Measurements from ENCODE around the gene LRBA. TPM values are rescaled to one million over a fixed set of nuclear protein-coding genes. Genes with fewer than 3 reads are reported as not detected.
A peak's percentile ranks its signal among the peaks of the same experiment; 100 is the strongest.

LRBA gene
- total RNA-seq, 1 experiment from 2014 or later = 55.3 TPM

DNA sequence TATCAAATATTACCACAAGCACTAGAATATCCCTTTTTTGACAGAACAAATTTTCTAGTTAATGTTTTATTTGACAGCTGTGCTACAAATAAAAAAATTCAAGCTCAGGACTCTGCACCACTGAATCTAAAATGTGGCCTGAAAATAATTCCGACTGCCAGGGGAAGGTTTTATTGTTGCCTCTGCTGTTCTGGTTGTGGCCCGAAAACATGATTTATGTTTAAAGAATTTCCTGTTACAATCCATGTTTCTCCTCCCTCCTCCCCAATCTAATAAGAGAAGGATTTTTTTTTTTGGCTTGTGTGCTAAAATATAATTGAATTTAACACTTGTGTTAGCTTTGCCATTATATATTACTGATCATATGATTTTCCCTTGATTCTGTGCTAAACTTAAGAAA is 709.1 kb downstream of the LRBA start:
- Mint-ChIP-seq H3K4me3 (no peak overlapping the region), H3K4me1 (peaks cover 0 to 6% of the 10 kb centered on the region in 2 experiments; a peak in 3 of 4 replicates), H3K9me3 (no peaks in the 10 kb centered on the region), H3K36me3 (ENCODE audit: insufficient read depth in 1 of 3, low read depth in 3 of 3) (no peaks in the 10 kb centered on the region), H3K27me3 (ENCODE audit: low read depth) (no peaks in the 10 kb centered on the region), H3K27ac (0 out of 7 replicates have a peak overlapping the region, but pooled peaks of 1 of the 3 experiments have one; percentile 19)
- Histone ChIP-seq H3K4me2 (ENCODE audit: insufficient read depth, insufficient read length, low read length) (no peak overlapping the region), H3K4me1 (ENCODE audit: insufficient read depth, low read length) (no peaks in the 10 kb centered on the region), H2AFZ (ENCODE audit: low read length) (no peak overlapping the region), H3K9me3 (ENCODE audit: control insufficient read depth, low read depth, low read length) (no peaks in the 10 kb centered on the region), H3K14ac (ENCODE audit: insufficient read depth, low read length) (no peak overlapping the region), H2BK15ac (ENCODE audit: low read depth, low read length) (no peak overlapping the region), H3K23me2 (ENCODE audit: insufficient read length, low read depth, low read length, poor library complexity, severe bottlenecking) (no peaks in the 10 kb centered on the region), H4K5ac (ENCODE audit: insufficient read length, low read depth, low read length) (no peak overlapping the region), H2BK20ac (ENCODE audit: low read depth, low read length, poor library complexity, severe bottlenecking) (no peak overlapping the region), H3K27me3 (ENCODE audit: insufficient read depth, low read length) (no peaks in the 10 kb centered on the region), H3K4ac (ENCODE audit: low read depth, low read length) (no peak overlapping the region), H4K20me1 (ENCODE audit: control insufficient read depth, insufficient read depth, insufficient read length) (no peaks in the 10 kb centered on the region), H3K18ac (ENCODE audit: insufficient read length, low read depth, low read length) (no peak overlapping the region), H3K23ac (ENCODE audit: insufficient read length, low read depth, low read length) (no peak overlapping the region), H2BK12ac (ENCODE audit: insufficient read length, low read depth, low read length) (no peak overlapping the region), H3K9ac (ENCODE audit: extremely low read depth, insufficient read length, low read length) (no peak overlapping the region), H4K91ac (ENCODE audit: insufficient read length, low read depth, low read length) (no peak overlapping the region), H3K79me1 (ENCODE audit: insufficient read depth, low read depth, low read length, poor library complexity, severe bottlenecking) (no peaks in the 10 kb centered on the region), H4K8ac (replicated peaks; ENCODE audit: insufficient read length, low read depth, low read length) (no peak overlapping the region), H2BK5ac (ENCODE audit: insufficient read length, low read length) (no peak overlapping the region), H3K56ac (ENCODE audit: insufficient read length, low read depth, low read length) (no peak overlapping the region), H3K79me2 (ENCODE audit: insufficient read depth, low read length) (no peaks in the 10 kb centered on the region), H3K27ac (ENCODE audit: insufficient read length, low read depth, low read length) (no peak overlapping the region), H2BK120ac (ENCODE audit: low read depth, low read length, poor library complexity, severe bottlenecking) (no peak overlapping the region), H2AK5ac (ENCODE audit: insufficient read length, low read length) (no peak overlapping the region), H3T11ph (ENCODE audit: low read length) (no peak overlapping the region)
- no peak for DNase-seq
- TF ChIP-seq, protein P1, sequence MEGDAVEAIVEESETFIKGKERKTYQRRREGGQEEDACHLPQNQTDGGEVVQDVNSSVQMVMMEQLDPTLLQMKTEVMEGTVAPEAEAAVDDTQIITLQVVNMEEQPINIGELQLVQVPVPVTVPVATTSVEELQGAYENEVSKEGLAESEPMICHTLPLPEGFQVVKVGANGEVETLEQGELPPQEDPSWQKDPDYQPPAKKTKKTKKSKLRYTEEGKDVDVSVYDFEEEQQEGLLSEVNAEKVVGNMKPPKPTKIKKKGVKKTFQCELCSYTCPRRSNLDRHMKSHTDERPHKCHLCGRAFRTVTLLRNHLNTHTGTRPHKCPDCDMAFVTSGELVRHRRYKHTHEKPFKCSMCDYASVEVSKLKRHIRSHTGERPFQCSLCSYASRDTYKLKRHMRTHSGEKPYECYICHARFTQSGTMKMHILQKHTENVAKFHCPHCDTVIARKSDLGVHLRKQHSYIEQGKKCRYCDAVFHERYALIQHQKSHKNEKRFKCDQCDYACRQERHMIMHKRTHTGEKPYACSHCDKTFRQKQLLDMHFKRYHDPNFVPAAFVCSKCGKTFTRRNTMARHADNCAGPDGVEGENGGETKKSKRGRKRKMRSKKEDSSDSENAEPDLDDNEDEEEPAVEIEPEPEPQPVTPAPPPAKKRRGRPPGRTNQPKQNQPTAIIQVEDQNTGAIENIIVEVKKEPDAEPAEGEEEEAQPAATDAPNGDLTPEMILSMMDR (conservative IDR thresholded peaks at IDR 0.05) = no peak
- WGBS (ENCODE audit: extremely low coverage, insufficient read length, low lambda C conversion rate) = no CpG with 5 or more reads among the region's 2 CpGs
